Large intestine (tissue), 3 donors: ENCODE results near the gene LRRC3. TPM values are rescaled to one million over a fixed set of nuclear protein-coding genes. Genes with fewer than 3 reads are reported as not detected.
"Not testable (repeated sequence)": the region's sequence is repeated elsewhere in the genome, so short reads cannot be mapped to it uniquely, and the experiment has no call there.

ENCODE experiments used
- DNase-seq, 2 donors: peaks; one replicate each; pipeline versions ENCODE4 v3.0.0 to v3.0.0-alpha.2; 2013
- H3K27ac ChIP-seq: one replicate; pipeline ENCODE4 v1.5.1; 2013; ENCODE audit warnings: low read length
- H3K27me3 ChIP-seq: 2 replicates; pipeline ENCODE4 v1.6.1; 2013; ENCODE audit warnings: low read length; ENCODE audit not compliant: control insufficient read depth, insufficient read depth
- H3K36me3 ChIP-seq: 2 replicates; pipeline ENCODE4 v1.6.1; 2013; ENCODE audit warnings: low read length; ENCODE audit not compliant: control insufficient read depth, insufficient read depth
- H3K4me1 ChIP-seq: one replicate; pipeline ENCODE4 v1.6.1; 2013; ENCODE audit warnings: low read length; ENCODE audit not compliant: control insufficient read depth, insufficient read depth
- H3K4me3 ChIP-seq: one replicate; pipeline ENCODE4 v1.5.1; 2013; ENCODE audit warnings: low read length
- H3K9me3 ChIP-seq: one replicate; pipeline ENCODE4 v1.6.1; 2013; ENCODE audit warnings: mild to moderate bottlenecking, low read depth, low read length, moderate library complexity; ENCODE audit not compliant: control insufficient read depth
- WGBS: methylation state at CpG from one replicate; pipeline ENCODE4 v1.1.5; 2013; ENCODE audit warnings: low lambda C conversion rate; ENCODE audit not compliant: insufficient coverage; 5-methylcytosine and 5-hydroxymethylcytosine counted together
- polyA plus RNA-seq: library from polyadenylated mRNA; unstranded; fragments of 120-200 nt; gene quantifications from one replicate; pipeline ENCODE4 v1.2.1, GENCODE V29; 2013

The LRRC3 gene
- polyA plus RNA-seq, 1 donor = 18.8 TPM

GRCh38 chr21:44415073-44416025, 40.0 kb upstream of the LRRC3 start:
- Histone ChIP-seq H3K36me3 (no peaks in the 10 kb centered on the region), H3K27ac (no peak overlapping the region), H3K4me1 (no peaks in the 10 kb centered on the region), H3K27me3 (no peaks in the 10 kb centered on the region), H3K9me3 (peaks cover 24% of the 10 kb centered on the region), H3K4me3 (no peak overlapping the region)
- WGBS = no CpG with 5 or more reads among the region's 24 CpGs
- DNase-seq = no peak

- no peaks in the 10 kb centered on the region for H3K36me3 ChIP-seq
- H3K27me3 ChIP-seq = no peaks in the 10 kb centered on the region
- no peaks in the 10 kb centered on the region for H3K4me1 ChIP-seq
- no peak for DNase-seq
- peaks cover 24% of the 10 kb centered on the region for H3K9me3 ChIP-seq
- WGBS = no CpG with 5 or more reads among the region's 8 CpGs
- no peak overlapping the region for H3K27ac ChIP-seq
- H3K4me3 ChIP-seq = no peak overlapping the region
These were observed 39.1 kb upstream of the LRRC3 start for GRCh38 chr21:44416193-44416592.

DNA sequence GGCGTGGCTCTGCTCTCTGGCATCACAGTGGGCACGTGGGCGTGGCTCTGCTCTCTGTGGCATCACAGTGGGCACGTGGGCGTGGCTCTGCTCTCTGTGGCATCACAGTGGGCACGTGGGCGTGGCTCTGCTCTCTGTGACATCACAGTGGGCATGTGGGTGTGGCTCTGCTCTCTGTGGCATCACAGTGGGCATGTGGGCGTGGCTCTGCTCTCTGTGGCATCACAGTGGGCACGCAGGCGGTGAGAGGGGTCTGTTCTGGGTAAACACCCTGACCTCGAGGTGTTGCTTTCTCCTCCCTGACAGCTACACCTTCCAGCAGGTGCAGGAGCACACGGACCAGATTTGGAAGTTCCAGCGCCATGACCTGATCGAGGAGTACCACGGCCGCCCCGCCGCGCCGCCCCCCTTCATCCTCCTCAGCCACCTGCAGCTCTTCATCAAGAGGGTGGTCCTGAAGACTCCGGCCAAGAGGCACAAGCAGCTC, 37.6 kb upstream of the LRRC3 start:
- H3K36me3 ChIP-seq, H3K4me1 ChIP-seq, DNase-seq, H3K27ac ChIP-seq, H3K27me3 ChIP-seq, H3K4me3 ChIP-seq: not testable (repeated sequence)
- no CpG with 5 or more reads among the region's 21 CpGs for WGBS
- peaks cover 24% of the 10 kb centered on the region for H3K9me3 ChIP-seq

DNA sequence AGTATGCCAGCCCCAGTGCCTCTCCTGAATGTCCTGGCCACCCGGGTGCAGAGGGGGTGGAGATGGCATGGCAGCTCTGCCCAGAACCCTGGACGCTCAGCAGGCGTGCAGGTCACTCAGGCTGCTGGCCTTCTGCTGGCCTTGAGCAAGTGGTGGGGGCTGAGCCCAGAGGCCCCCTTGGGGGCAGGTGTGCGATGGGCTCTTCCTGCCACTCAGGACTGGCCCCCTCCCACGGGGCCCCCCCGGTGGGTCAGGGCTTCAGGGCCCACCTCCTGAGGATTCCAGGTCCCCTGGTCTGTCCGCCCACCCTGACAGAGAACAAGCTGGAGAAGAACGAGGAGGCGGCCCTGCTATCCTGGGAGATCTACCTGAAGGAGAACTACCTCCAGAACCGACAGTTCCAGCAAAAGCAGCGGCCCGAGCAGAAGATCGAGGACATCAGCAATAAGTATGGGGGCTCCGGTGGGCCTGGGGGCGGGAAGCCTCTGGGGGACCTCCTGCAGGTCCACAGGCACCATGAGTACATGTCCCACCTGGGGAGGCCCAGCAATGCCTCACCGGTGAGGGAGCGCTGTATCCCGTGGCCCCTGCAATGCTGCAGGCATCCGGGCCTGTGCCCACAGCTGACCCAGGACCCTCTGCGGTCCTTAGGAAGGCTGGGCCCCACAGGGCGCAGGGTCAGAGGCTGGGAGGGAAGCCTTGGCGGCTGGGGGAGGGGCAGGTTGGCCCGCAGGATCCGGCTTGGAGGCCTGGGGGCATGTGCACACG, 37.0 kb upstream of the LRRC3 start:
- no peak overlapping the region for H3K27ac ChIP-seq
- H3K27me3 ChIP-seq = peaks cover 2% of the 10 kb centered on the region
- peaks cover 24% of the 10 kb centered on the region for H3K9me3 ChIP-seq
- no peaks in the 10 kb centered on the region for H3K4me1 ChIP-seq
- H3K36me3 ChIP-seq = no peaks in the 10 kb centered on the region
- DNase-seq = no peak
- no peak overlapping the region for H3K4me3 ChIP-seq
- WGBS = no CpG with 5 or more reads among the region's 25 CpGs

DNA sequence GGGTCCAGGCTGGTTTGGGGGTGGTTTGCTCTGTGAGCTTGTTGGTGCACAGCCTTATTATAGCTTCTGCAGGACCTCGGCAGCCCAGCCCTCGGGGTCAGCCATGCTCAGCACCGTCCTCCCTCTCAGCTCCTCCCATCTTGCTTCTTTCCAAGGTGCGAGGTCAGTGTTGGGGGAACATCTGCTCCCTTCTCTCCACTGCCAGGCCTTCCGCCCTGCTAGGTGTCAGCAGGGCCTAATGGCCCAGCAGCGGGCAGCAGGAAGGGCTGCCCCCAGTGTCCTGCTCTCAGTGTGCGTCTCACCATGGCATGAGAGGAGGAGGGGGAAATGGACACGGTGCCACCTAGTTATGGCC, 36.5 kb upstream of the LRRC3 start:
- no peaks in the 10 kb centered on the region for H3K4me1 ChIP-seq
- no peaks in the 10 kb centered on the region for H3K36me3 ChIP-seq
- no peak for DNase-seq
- no peak overlapping the region for H3K27ac ChIP-seq
- peaks cover 2% of the 10 kb centered on the region for H3K27me3 ChIP-seq
- H3K9me3 ChIP-seq = peaks cover 22% of the 10 kb centered on the region
- no peak overlapping the region for H3K4me3 ChIP-seq
- no CpG with 5 or more reads among the region's 8 CpGs for WGBS

GRCh38 chr21:44419679-44420078, 35.6 kb upstream of the LRRC3 start:
- Histone ChIP-seq H3K27me3 (peaks cover 2% of the 10 kb centered on the region), H3K4me3 (no peak overlapping the region), H3K36me3 (no peaks in the 10 kb centered on the region), H3K9me3 (peaks cover 21% of the 10 kb centered on the region), H3K27ac (no peak overlapping the region), H3K4me1 (no peaks in the 10 kb centered on the region)
- no peak for DNase-seq
- no CpG with 5 or more reads among the region's 3 CpGs for WGBS

DNA sequence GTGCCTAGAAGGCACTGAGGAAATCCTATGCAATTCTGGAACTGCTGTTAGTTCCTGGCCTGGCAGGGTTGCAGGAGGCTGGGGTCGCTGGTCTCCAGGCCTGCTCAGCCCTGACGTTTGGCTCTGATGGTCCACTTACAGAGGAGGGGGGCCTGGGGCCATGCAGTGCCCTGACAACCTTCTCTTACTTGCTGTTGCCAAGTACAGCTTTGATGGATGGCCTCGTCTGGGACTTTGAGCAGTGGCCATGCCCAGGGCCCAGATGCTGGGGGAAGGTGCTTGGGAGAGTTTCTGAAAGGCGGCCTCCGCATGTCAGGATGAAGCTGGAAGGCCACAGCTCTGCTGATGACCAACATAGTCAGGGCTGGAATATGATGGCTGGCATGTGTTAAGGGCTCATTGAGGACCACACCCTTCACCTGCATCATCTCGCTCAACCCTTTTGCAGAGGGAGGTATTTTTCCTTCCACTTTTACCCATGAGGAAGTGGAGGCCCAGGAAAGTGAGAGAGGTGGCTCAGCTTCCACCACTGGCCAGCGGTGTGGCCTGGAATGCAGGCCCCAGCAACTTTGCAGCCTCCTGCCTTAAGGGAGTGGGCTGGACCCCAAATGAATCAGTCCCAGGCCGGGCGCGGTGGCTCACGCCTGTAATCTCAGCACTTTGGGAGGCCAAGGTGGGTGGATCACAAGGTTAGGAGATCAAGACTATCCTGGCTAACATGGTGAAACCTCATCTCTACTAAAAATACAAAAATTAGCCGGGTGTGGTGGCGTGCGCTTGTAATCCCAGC, 34.7 kb upstream of the LRRC3 start:
- no CpG with 5 or more reads among the region's 14 CpGs for WGBS
- no peak for DNase-seq
- H3K27me3 ChIP-seq = peaks cover 2% of the 10 kb centered on the region
- H3K36me3 ChIP-seq = no peaks in the 10 kb centered on the region
- peaks cover 21% of the 10 kb centered on the region for H3K9me3 ChIP-seq
- no peak overlapping the region for H3K4me3 ChIP-seq
- H3K27ac ChIP-seq = no peak overlapping the region
- no peaks in the 10 kb centered on the region for H3K4me1 ChIP-seq

GRCh38 chr21:44421901-44422840, 33.1 kb upstream of the LRRC3 start:
- H3K4me3 ChIP-seq = no peak overlapping the region
- peaks cover 2% of the 10 kb centered on the region for H3K27me3 ChIP-seq
- no peak for DNase-seq
- no peak overlapping the region for H3K27ac ChIP-seq
- no CpG with 5 or more reads among the region's 26 CpGs for WGBS
- H3K36me3 ChIP-seq = no peaks in the 10 kb centered on the region
- H3K9me3 ChIP-seq = peaks cover 21% of the 10 kb centered on the region
- no peaks in the 10 kb centered on the region for H3K4me1 ChIP-seq

DNA sequence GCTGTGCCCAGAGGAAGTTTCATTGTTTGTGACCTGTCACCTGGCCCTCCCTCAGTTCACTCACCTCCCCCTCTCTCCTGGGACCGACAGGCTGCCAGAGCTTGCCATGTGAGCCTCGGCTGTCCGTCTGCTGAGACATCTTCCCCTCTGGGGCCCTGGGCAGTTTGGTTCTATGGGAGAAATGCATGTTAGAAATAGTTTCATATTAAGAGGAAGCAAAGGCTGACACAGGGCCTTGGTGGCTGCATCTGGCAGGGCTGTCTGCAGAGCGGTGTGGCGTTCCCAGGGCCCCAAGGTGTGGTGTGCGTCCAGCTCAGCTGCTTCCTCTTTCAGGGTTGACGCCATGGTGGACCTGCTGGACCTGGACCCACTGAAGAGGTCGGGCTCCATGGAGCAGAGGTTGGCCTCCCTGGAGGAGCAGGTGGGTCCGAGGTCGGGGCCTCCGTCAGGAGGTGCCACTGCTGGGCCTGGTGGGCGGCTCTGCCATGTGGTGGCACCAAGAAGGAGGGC, 31.9 kb upstream of the LRRC3 start:
- H3K36me3 ChIP-seq = no peaks in the 10 kb centered on the region
- no peak overlapping the region for H3K4me3 ChIP-seq
- H3K27me3 ChIP-seq = peaks cover 2% of the 10 kb centered on the region
- no peak for DNase-seq
- no CpG with 5 or more reads among the region's 12 CpGs for WGBS
- H3K27ac ChIP-seq = no peak overlapping the region
- H3K4me1 ChIP-seq = no peaks in the 10 kb centered on the region
- H3K9me3 ChIP-seq = peaks cover 15% of the 10 kb centered on the region
